ENCODE data around the gene CHM.

The CHM gene

DNA sequence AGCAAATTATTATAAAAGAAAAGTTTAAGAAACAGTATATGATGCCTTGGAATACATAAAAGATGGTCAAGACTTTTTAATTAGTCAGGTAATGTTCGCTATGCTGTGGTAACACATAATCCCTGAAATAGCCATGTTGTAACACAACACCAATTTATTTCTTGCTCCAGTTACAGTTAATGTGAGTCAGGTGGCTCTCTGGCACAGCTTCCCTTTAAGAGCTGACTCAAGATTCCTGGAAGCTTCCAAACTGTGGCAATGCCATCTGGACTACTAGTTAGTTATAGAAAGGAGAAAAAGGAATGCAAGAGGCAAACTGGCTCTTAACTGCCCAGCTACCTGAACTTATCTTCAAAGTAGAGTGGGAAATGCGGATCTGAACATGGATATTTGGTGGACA lies 210.5 kb downstream of the CHM start:
- TF ChIP-seq, protein P1, sequence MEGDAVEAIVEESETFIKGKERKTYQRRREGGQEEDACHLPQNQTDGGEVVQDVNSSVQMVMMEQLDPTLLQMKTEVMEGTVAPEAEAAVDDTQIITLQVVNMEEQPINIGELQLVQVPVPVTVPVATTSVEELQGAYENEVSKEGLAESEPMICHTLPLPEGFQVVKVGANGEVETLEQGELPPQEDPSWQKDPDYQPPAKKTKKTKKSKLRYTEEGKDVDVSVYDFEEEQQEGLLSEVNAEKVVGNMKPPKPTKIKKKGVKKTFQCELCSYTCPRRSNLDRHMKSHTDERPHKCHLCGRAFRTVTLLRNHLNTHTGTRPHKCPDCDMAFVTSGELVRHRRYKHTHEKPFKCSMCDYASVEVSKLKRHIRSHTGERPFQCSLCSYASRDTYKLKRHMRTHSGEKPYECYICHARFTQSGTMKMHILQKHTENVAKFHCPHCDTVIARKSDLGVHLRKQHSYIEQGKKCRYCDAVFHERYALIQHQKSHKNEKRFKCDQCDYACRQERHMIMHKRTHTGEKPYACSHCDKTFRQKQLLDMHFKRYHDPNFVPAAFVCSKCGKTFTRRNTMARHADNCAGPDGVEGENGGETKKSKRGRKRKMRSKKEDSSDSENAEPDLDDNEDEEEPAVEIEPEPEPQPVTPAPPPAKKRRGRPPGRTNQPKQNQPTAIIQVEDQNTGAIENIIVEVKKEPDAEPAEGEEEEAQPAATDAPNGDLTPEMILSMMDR (IDR thresholded peaks at IDR 0.05; ENCODE audit: control insufficient read depth, insufficient read depth, low read depth, low read length, missing control alignments) = no peak
- DNase-seq (ENCODE audit: low read depth) = no peak
- H3K4me3 ChIP-seq (ENCODE audit: control insufficient read depth, low read depth, low read length) = no peak overlapping the region

DNA sequence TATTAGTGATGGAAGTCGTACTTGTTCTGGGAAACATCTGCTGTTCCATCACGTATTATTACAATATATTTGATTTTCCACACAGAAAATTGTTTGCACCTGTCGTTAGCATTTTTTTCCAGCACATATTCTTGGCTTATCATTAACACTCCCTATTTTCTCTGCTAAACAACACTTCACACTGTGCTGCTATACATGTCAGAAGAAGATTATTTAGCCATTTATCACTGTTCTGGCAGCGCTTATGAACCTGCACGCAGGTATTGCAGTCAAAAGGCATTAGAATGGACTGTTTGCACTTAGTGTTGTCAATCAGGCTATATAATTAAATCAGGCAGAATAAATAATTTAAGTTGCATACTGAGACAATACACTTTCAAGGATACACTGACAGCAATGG lies 218.6 kb downstream of the CHM start:
- TF ChIP-seq, protein P1 (IDR thresholded peaks at IDR 0.05; ENCODE audit: control insufficient read depth, insufficient read depth, low read depth, low read length, missing control alignments) = no peak
- DNase-seq (ENCODE audit: low read depth) = no peak

DNA sequence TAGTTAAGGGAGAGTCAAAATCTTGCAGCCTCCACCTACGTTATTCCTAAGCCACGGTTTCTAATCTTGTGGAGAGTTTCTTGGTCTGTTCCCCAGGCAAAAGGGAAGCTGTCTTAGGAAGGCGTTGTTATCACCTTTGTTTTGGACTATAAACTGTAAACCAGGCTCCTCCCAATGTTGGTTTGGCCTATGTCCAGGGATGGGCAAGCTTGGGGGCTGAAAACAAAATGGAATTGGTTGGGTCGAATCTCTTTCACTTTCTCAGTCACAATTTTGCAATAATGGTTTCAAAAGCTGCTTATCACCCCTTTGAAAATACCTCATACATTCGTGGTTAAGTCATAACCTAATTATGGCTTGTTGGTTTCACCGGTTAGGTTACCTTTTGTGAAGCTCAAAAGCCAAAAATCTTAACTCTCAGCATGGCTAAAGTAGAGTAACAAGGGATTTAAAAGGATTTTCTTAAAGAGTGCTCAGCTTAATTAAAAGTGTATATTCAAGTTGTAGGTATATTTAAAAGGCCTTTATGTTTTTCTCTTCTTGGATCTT lies 232.1 kb downstream of the CHM start:
- TF ChIP-seq, protein P1 (IDR thresholded peaks at IDR 0.05; ENCODE audit: control insufficient read depth, insufficient read depth, low read depth, low read length, missing control alignments) = no peak
- DNase-seq (ENCODE audit: low read depth) = no peak

More for the DNA sequence above, 218.6 kb downstream of the CHM start:
- no peak overlapping the region for H3K4me3 ChIP-seq (ENCODE audit: control insufficient read depth, low read depth, low read length)

More for the DNA sequence above, 232.1 kb downstream of the CHM start:
- H3K4me3 ChIP-seq (ENCODE audit: control insufficient read depth, low read depth, low read length) = no peak overlapping the region
